PFSK-1 (cell line): ENCODE results near the gene PARD3B.

Experiments
- FOXP2 ChIP-seq: optimal IDR thresholded peaks from 2 replicates; pipeline ENCODE3; 2011; ENCODE audit warnings: borderline replicate concordance, control low read depth, inconsistent platforms; ENCODE audit not compliant: insufficient read depth; ENCODE audit errors: extremely low read length, extremely low read depth
- POLR2AphosphoS5 ChIP-seq: IDR thresholded peaks from 2 replicates; pipeline ENCODE4 v1.6.1; 2012; ENCODE audit warnings: low read depth, mild to moderate bottlenecking, control low read depth, low read length, moderate library complexity
- SIN3A ChIP-seq: IDR thresholded peaks from 2 replicates; pipeline ENCODE4 v1.6.1; 2012; ENCODE audit warnings: mild to moderate bottlenecking, low read length, moderate library complexity, borderline replicate concordance; ENCODE audit not compliant: insufficient read depth
- TAF1 ChIP-seq: IDR thresholded peaks from 2 replicates; pipeline ENCODE4 v1.6.1; 2012; ENCODE audit warnings: low read length, control low read depth, borderline replicate concordance; ENCODE audit not compliant: insufficient read depth
- TF ChIP-seq, protein P1 (sequence below), 2 experiments: IDR thresholded peaks; 2 replicates each; pipeline versions ENCODE4 v1.6.1 to v1.8.0; 2011 to 2012; ENCODE audit warnings: low read depth in 2 of 2, low read length in 2 of 2, control low read depth in 1 of 2, inconsistent platforms in 1 of 2, mild to moderate bottlenecking in 1 of 2, moderate library complexity in 1 of 2; ENCODE audit not compliant: insufficient read depth in 1 of 2

PARD3B gene

DNA sequence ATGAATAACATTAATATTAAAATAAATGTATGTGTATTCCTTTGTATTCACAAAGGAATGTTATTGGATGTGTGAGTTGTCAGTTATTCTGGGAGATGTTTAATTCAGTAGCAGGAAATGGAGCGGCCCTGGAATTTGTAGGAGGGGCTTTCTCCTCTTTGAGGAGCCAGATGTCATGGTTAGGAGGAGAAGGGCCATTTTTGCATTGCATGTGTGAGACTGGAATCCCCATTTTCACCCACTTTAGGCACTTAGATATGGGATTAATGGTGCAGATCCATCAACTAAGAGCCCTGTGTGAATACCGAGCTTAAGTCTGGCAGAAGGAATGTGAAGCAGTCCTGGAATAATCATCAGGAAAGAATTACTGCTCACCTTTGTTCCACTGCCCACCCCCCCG is 439.2 kb downstream of the PARD3B start:
- TF ChIP-seq POLR2AphosphoS5 (no peak), SIN3A (no peak), TAF1 (no peak), FOXP2 (no peak)
- TF ChIP-seq, protein P1, sequence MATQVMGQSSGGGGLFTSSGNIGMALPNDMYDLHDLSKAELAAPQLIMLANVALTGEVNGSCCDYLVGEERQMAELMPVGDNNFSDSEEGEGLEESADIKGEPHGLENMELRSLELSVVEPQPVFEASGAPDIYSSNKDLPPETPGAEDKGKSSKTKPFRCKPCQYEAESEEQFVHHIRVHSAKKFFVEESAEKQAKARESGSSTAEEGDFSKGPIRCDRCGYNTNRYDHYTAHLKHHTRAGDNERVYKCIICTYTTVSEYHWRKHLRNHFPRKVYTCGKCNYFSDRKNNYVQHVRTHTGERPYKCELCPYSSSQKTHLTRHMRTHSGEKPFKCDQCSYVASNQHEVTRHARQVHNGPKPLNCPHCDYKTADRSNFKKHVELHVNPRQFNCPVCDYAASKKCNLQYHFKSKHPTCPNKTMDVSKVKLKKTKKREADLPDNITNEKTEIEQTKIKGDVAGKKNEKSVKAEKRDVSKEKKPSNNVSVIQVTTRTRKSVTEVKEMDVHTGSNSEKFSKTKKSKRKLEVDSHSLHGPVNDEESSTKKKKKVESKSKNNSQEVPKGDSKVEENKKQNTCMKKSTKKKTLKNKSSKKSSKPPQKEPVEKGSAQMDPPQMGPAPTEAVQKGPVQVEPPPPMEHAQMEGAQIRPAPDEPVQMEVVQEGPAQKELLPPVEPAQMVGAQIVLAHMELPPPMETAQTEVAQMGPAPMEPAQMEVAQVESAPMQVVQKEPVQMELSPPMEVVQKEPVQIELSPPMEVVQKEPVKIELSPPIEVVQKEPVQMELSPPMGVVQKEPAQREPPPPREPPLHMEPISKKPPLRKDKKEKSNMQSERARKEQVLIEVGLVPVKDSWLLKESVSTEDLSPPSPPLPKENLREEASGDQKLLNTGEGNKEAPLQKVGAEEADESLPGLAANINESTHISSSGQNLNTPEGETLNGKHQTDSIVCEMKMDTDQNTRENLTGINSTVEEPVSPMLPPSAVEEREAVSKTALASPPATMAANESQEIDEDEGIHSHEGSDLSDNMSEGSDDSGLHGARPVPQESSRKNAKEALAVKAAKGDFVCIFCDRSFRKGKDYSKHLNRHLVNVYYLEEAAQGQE (IDR thresholded peaks at IDR 0.05; ENCODE audit: insufficient read depth in 1 of 2, low read depth in 2 of 2, low read length in 2 of 2), result no peak

DNA sequence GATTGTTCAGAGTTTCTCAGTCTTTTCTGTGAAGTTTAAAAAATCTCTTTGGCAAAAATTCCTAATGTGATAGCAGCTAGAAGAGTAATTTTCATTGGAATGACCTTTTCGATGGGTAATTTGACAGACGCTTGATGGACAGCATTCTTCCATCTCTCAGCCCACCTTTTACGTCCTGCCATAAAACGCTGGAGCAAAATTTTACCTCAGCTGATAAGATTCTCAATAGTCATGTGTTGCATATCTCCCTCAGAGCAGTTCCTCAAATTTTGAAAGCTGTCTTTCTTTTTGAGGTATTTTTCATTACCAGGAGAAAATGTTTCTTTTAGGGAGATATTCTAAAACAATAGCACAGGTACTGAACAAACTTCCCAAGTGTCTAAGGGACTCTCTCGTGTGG is 441.4 kb downstream of the PARD3B start:
- no peak for TF ChIP-seq POLR2AphosphoS5
- TF ChIP-seq, protein P1 (IDR thresholded peaks at IDR 0.05; ENCODE audit: insufficient read depth in 1 of 2, low read depth in 2 of 2, low read length in 2 of 2), result no peak
- TF ChIP-seq FOXP2, result no peak
- no peak for TF ChIP-seq SIN3A
- no peak for TF ChIP-seq TAF1

DNA sequence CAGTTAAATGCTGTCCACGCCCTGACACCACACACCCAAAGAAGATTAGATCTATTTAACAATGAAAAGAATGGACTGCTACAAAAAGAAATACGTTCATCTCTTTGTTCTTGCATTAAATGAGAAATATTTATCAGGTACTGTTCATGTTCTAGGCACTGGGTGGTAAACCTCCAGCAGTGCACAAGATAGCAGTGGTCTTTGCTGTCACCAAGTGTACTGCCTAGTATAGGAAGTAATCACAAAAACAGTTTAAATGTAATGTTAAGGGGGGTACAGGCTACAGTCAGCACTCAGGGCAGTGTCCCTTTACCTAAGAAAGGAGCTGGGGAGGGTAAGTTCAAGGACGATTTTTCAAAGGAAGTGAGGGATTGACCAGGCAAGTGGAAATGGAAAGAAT is 443.6 kb downstream of the PARD3B start:
- TF ChIP-seq TAF1 (no peak), FOXP2 (no peak)

DNA sequence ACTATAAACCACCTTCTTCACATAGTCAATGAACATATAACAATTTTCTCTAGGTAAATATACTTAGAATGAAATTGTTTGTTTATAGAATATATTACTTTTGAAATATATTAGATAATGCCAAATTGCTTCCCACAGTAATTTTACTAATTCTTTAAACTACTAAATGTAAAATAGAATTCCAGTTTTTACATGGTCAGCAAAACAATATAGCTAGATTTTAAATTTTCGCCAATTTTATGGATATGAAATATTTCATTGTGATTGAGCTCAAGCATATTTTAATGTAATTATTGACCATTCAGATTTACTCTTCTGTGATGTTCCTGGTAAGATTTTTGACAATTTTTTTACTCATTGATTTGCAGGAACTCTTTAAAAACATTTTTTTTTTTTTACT is 444.6 kb downstream of the PARD3B start:
- TF ChIP-seq FOXP2, result no peak
- TF ChIP-seq SIN3A, result no peak
- TF ChIP-seq POLR2AphosphoS5, result no peak
- TF ChIP-seq, protein P1 (IDR thresholded peaks at IDR 0.05; ENCODE audit: insufficient read depth in 1 of 2, low read depth in 2 of 2, low read length in 2 of 2), result no peak
- TF ChIP-seq TAF1, result no peak

DNA sequence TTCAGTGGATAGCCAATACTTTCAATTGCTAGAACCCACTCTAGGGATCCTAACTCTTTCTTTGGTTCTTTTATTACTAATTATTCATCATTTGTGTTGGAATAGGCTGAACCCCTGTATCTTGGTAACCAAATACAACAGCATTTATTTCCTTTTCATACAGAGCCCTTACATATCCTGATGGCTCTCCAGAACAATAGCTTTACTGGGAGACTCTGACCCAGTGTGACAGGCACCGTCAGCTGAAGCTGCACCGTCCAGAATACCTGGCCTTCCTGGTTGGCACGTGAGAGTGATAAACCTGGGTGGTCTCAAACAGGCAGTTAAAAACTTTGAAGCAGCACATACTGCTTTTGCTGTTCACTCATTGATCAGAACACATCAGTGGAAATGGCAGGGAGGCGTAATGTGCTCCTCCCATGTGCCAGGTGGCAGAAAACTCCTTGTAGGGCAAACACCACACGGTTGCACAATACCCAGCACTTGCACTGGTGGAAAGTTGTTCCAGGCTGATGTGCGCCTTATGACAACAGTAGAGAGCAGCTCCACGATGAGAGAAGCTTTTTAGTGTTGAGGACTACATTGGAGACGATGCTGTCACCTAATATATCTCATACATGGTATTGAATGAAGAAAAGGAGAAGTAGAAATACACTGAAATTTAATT is 456.2 kb downstream of the PARD3B start:
- TF ChIP-seq, protein P1 (IDR thresholded peaks at IDR 0.05; ENCODE audit: insufficient read depth in 1 of 2, low read depth in 2 of 2, low read length in 2 of 2), result no peak
- TF ChIP-seq FOXP2, result no peak
- TF ChIP-seq SIN3A, result no peak
- no peak for TF ChIP-seq POLR2AphosphoS5
- TF ChIP-seq TAF1, result no peak
